Uterus (tissue), 4 donors: Measurements from ENCODE around the gene GFER. TPM values are rescaled to one million over a fixed set of nuclear protein-coding genes. Genes with fewer than 3 reads are reported as not detected.

Source experiments
- DNase-seq, 2 donors: peaks; one replicate each; pipeline ENCODE4 v3.0.0-alpha.2; 2019 to 2020
- H3K27ac ChIP-seq, 2 donors: fragments of 200-600 bp; sonication (generic); 1 replicate in 1 of 2; 2 replicates in 1 of 2; pipeline ENCODE4 v1.5.1; 2016 to 2018
- H3K27me3 ChIP-seq, 2 donors: fragments of 200-600 bp; sonication (generic); one replicate each; pipeline ENCODE4 v1.5.1; 2018 to 2019; ENCODE audit warnings: control low read depth in 1 of 2
- H3K36me3 ChIP-seq, 2 donors: fragments of 200-600 bp; sonication (generic); one replicate each; pipeline ENCODE4 v1.5.1; 2019; ENCODE audit warnings: control low read depth in 1 of 2
- H3K4me1 ChIP-seq, 2 donors: fragments of 200-600 bp; sonication (generic); one replicate each; pipeline ENCODE4 v1.5.1; 2018 to 2019; ENCODE audit warnings: control low read depth in 1 of 2
- H3K4me3 ChIP-seq, 2 donors: fragments of 200-600 bp; sonication (generic); 1 replicate in 1 of 2; 2 replicates in 1 of 2; pipeline ENCODE4 v1.5.1; 2018 to 2019; ENCODE audit warnings: mild to moderate bottlenecking in 1 of 2
- H3K9me3 ChIP-seq, 2 donors: fragments of 200-600 bp; sonication (generic); one replicate each; pipeline ENCODE4 v1.5.1; 2019; ENCODE audit warnings: control low read depth in 1 of 2
- CTCF ChIP-seq, 4 experiments: fragments of 200-600 bp in 2 of 4; fragments of 450-650 bp in 2 of 4; sonication (generic) in 2 of 4; IDR thresholded peaks; one replicate each; pipeline ENCODE4 v1.5.1; 2016 to 2019; ENCODE audit warnings: antibody characterized with exemption in 4 of 4, mild to moderate bottlenecking in 2 of 4, moderate library complexity in 1 of 4
- POLR2A ChIP-seq, 2 donors: fragments of 450-650 bp; IDR thresholded peaks; one replicate each; pipeline ENCODE4 v1.6.1; 2016; ENCODE audit warnings: antibody characterized with exemption in 2 of 2, mild to moderate bottlenecking in 1 of 2, moderate library complexity in 1 of 2
- intact Hi-C: fragments of 100-400 bp; cut with DNase I; formaldehyde crosslinking; loops from one replicate; pipeline ENCODE4 v1.15.1; 2023; ENCODE audit warnings: low total_unique reads
- total RNA-seq, 4 donors: library from RNA; depleted of rRNA in 3 of 4; stranded (reverse); fragments of >200 nt in 3 of 4; gene quantifications; one replicate each; pipeline versions ENCODE4 v1.1.0 to v1.2.4, GENCODE V29; 2014 to 2023
- donor health status: DM: yes; HTN: yes; CAD: no.

Gene GFER
- total RNA-seq, 4 donors from 2014 or later = 2.6 to 20.8 (median 6.6) TPM

GRCh38 chr16:1974157-1975070 is 9.6 kb upstream of the GFER start:
- Histone ChIP-seq H3K4me3 (no peak overlapping the region), H3K9me3 (no peaks in the 10 kb centered on the region), H3K27me3 (no peaks in the 10 kb centered on the region), H3K4me1 (peaks cover 0 to 18% of the 10 kb centered on the region in 2 donors), H3K36me3 (no peaks in the 10 kb centered on the region), H3K27ac (no peak overlapping the region)
- no peak for DNase-seq
- TF ChIP-seq CTCF (IDR thresholded peaks at IDR 0.05) = no peak
- no peak for TF ChIP-seq POLR2A (IDR thresholded peaks at IDR 0.05)
- intact Hi-C loops = no loop called here

- Histone ChIP-seq H3K27me3 (peaks cover 0 to 5% of the 10 kb centered on the region in 2 donors), H3K9me3 (no peaks in the 10 kb centered on the region), H3K27ac (no peak overlapping the region), H3K36me3 (no peaks in the 10 kb centered on the region), H3K4me3 (no peak overlapping the region), H3K4me1 (peaks cover 0 to 18% of the 10 kb centered on the region in 2 donors)
- no peak for DNase-seq
- intact Hi-C loops = no loop called here
- TF ChIP-seq POLR2A (IDR thresholded peaks at IDR 0.05) = no peak
- TF ChIP-seq CTCF (IDR thresholded peaks at IDR 0.05) = no peak
These were observed 8.4 kb upstream of the GFER start for GRCh38 chr16:1975432-1976215.

- Histone ChIP-seq H3K4me1 (peaks cover 0 to 14% of the 10 kb centered on the region in 2 donors), H3K27me3 (peaks cover 0 to 7% of the 10 kb centered on the region in 2 donors), H3K4me3 (no peak overlapping the region), H3K36me3 (no peaks in the 10 kb centered on the region), H3K27ac (no peak overlapping the region), H3K9me3 (no peaks in the 10 kb centered on the region)
- no peak for DNase-seq
- intact Hi-C loops = no loop called here
- TF ChIP-seq POLR2A (IDR thresholded peaks at IDR 0.05) = no peak
- TF ChIP-seq CTCF (IDR thresholded peaks at IDR 0.05) = no peak
These were observed 7.8 kb upstream of the GFER start for GRCh38 chr16:1976216-1976520.

GRCh38 chr16:1976951-1977874 is 6.8 kb upstream of the GFER start:
- no peak for TF ChIP-seq CTCF (IDR thresholded peaks at IDR 0.05)
- TF ChIP-seq POLR2A (IDR thresholded peaks at IDR 0.05) = no peak
- Histone ChIP-seq H3K9me3 (no peaks in the 10 kb centered on the region), H3K36me3 (no peaks in the 10 kb centered on the region), H3K27ac (no peak overlapping the region), H3K27me3 (peaks cover 0 to 10% of the 10 kb centered on the region in 2 donors), H3K4me1 (peaks cover 0 to 12% of the 10 kb centered on the region in 2 donors), H3K4me3 (no peak overlapping the region)
- DNase-seq = no peak
- intact Hi-C loops = no loop called here
